GM12878 (cell line): ENCODE results near the gene FASN.

Source experiments
- CTCF ChIP-seq, 3 experiments: IDR thresholded peaks in 2 of 3; conservative IDR thresholded peaks in 1 of 3; 2 replicates each; pipeline ENCODE4 v1.5.1; 2011; ENCODE audit warnings: low read depth in 3 of 3, low read length in 3 of 3, mild to moderate bottlenecking in 3 of 3, control low read depth in 2 of 3, moderate library complexity in 2 of 3, inconsistent platforms in 1 of 3, mixed read lengths in 1 of 3; ENCODE audit not compliant: control insufficient read depth in 2 of 3, insufficient read depth in 1 of 3; ENCODE audit errors: extremely low read depth in 1 of 3
- E2F4 ChIP-seq: IDR thresholded peaks from 2 replicates; pipeline ENCODE4 v1.6.1; 2012; ENCODE audit warnings: low read depth, low read length, improper control_type of control experiment
- ESRRA ChIP-seq: IDR thresholded peaks from 2 replicates; pipeline ENCODE4 v1.6.1; 2012; ENCODE audit warnings: mild to moderate bottlenecking, low read length, improper control_type of control experiment
- EZH2 ChIP-seq: IDR thresholded peaks from 2 replicates; pipeline ENCODE4 v1.6.1; 2012; ENCODE audit warnings: low read depth, mild to moderate bottlenecking, control low read depth, inconsistent platforms, low read length, borderline replicate concordance; ENCODE audit not compliant: control insufficient read depth

GRCh38 chr17:82079001-82079677 is 18.9 kb downstream of the FASN start:
- TF ChIP-seq CTCF (IDR thresholded peaks at IDR 0.05 in 2 of 3, conservative IDR thresholded peaks at IDR 0.05 in 1 of 3; ENCODE audit: control insufficient read depth in 2 of 3, extremely low read depth in 1 of 3, insufficient read depth in 1 of 3, low read depth in 3 of 3, low read length in 3 of 3) (no peak), EZH2 (no peak), E2F4 (no peak), ESRRA (no peak)
